ENCODE measurements around the gene GPR68.

GPR68 gene

DNA sequence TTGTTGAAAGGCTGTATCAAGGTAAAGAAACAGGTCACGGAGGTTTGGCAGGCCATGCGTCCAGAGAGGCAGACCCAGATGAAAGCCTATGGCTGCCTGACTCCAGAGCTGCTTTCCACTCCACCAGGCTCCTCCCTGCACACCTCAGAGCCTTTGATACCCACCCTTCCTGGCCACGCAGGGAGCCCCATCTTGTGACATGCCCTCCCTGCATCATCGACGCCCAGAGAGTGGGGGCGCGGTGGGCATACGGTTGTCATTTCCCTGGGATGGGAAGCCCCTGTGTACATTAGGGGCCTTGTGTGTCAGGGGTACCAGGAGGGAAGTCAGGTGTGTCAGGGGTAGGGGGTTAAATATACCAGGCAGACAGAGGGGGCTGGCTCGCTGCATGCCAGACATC is 30.3 kb upstream of the GPR68 start:
- no peak for TF ChIP-seq RAD21 (IDR thresholded peaks at IDR 0.05; ENCODE audit: low read depth)
- no peak for TF ChIP-seq CEBPB (IDR thresholded peaks at IDR 0.05)
- TF ChIP-seq EP300 (IDR thresholded peaks at IDR 0.05; ENCODE audit: borderline replicate concordance): no peak
- TF ChIP-seq EGR1 (IDR thresholded peaks at IDR 0.05): no peak

DNA sequence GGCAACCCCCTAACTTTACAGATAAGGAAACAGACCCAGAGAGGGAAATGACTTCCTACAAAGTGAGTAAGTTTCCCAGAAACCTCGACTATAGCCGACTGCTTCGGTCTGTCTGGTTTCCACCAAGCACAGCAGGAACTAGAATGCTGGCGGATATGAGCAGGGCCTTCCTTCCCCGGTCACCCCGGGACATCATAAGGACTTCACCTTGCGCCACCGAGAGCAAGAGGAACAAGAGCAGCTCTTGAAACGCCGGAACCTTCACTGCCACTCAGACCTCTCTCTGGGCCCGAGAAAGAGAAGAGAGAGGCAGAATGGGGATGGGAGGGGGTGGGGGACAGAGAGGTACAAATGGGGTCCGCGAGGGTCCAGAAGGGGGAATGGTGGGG is 29.4 kb upstream of the GPR68 start:
- TF ChIP-seq EGR1 (IDR thresholded peaks at IDR 0.05) (no peak), TAF1 (IDR thresholded peaks at IDR 0.05; ENCODE audit: low read depth) (no peak), RAD21 (IDR thresholded peaks at IDR 0.05; ENCODE audit: low read depth) (no peak), YY1 (IDR thresholded peaks at IDR 0.05; ENCODE audit: low read depth) (no peak), NFIC (IDR thresholded peaks at IDR 0.05) (no peak), FOXM1 (IDR thresholded peaks at IDR 0.05; ENCODE audit: borderline replicate concordance, low read depth) (no peak), EP300 (IDR thresholded peaks at IDR 0.05; ENCODE audit: borderline replicate concordance) (no peak), CEBPB (IDR thresholded peaks at IDR 0.05) (no peak), TEAD4 (IDR thresholded peaks at IDR 0.05) (no peak), TCF12 (IDR thresholded peaks at IDR 0.05; ENCODE audit: low read depth) (no peak), ZBTB7A (IDR thresholded peaks at IDR 0.05; ENCODE audit: low read depth) (no peak), CREB1 (IDR thresholded peaks at IDR 0.05; ENCODE audit: low read depth) (no peak)
- TF ChIP-seq, protein P1, sequence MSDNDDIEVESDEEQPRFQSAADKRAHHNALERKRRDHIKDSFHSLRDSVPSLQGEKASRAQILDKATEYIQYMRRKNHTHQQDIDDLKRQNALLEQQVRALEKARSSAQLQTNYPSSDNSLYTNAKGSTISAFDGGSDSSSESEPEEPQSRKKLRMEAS (IDR thresholded peaks at IDR 0.05): no peak
- TF ChIP-seq, protein P2, sequence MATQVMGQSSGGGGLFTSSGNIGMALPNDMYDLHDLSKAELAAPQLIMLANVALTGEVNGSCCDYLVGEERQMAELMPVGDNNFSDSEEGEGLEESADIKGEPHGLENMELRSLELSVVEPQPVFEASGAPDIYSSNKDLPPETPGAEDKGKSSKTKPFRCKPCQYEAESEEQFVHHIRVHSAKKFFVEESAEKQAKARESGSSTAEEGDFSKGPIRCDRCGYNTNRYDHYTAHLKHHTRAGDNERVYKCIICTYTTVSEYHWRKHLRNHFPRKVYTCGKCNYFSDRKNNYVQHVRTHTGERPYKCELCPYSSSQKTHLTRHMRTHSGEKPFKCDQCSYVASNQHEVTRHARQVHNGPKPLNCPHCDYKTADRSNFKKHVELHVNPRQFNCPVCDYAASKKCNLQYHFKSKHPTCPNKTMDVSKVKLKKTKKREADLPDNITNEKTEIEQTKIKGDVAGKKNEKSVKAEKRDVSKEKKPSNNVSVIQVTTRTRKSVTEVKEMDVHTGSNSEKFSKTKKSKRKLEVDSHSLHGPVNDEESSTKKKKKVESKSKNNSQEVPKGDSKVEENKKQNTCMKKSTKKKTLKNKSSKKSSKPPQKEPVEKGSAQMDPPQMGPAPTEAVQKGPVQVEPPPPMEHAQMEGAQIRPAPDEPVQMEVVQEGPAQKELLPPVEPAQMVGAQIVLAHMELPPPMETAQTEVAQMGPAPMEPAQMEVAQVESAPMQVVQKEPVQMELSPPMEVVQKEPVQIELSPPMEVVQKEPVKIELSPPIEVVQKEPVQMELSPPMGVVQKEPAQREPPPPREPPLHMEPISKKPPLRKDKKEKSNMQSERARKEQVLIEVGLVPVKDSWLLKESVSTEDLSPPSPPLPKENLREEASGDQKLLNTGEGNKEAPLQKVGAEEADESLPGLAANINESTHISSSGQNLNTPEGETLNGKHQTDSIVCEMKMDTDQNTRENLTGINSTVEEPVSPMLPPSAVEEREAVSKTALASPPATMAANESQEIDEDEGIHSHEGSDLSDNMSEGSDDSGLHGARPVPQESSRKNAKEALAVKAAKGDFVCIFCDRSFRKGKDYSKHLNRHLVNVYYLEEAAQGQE (IDR thresholded peaks at IDR 0.05; ENCODE audit: low read depth): no peak
- TF ChIP-seq, protein P3, sequence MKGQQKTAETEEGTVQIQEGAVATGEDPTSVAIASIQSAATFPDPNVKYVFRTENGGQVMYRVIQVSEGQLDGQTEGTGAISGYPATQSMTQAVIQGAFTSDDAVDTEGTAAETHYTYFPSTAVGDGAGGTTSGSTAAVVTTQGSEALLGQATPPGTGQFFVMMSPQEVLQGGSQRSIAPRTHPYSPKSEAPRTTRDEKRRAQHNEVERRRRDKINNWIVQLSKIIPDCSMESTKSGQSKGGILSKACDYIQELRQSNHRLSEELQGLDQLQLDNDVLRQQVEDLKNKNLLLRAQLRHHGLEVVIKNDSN (IDR thresholded peaks at IDR 0.05): no peak

DNA sequence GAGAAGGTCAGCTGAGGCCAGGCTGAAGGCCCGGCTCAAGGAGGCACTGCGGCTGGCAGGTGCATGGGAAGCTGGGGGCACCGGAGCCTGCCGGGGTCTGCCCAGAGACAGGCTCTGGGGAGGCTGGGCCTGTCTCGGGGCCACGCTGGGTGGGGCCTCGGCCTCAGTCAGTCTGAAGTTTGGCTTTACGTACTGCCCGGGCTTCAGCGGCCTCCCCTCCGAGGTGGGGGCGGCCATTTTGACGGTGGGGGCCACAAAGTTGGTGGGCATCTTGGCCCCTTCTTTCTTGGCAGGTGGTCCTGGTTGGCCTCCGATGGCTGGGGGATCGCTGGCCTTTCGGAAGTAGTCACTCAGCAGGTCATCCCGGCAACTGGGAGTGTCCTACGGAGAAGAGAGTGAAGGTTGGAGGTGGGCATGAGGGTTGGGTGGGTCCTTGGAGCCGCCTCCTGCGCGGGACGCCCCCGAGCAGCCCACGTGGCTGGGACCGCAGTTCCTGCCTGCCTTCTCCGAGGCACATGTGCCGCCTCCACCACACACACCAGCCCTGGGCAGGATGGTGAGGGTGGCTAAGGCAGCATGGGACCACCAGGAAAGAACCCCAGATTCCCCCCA is 28.9 kb upstream of the GPR68 start:
- no peak for TF ChIP-seq YY1 (IDR thresholded peaks at IDR 0.05; ENCODE audit: low read depth)
- no peak for TF ChIP-seq CREB1 (IDR thresholded peaks at IDR 0.05; ENCODE audit: low read depth)
- no peak for TF ChIP-seq TCF12 (IDR thresholded peaks at IDR 0.05; ENCODE audit: low read depth)
- TF ChIP-seq, protein P1 (IDR thresholded peaks at IDR 0.05): no peak
- TF ChIP-seq, protein P2 (IDR thresholded peaks at IDR 0.05; ENCODE audit: low read depth): no peak
- TF ChIP-seq TAF1 (IDR thresholded peaks at IDR 0.05; ENCODE audit: low read depth): no peak
- no peak for TF ChIP-seq EGR1 (IDR thresholded peaks at IDR 0.05)
- TF ChIP-seq, protein P3 (IDR thresholded peaks at IDR 0.05): no peak
- TF ChIP-seq EP300 (IDR thresholded peaks at IDR 0.05; ENCODE audit: borderline replicate concordance): no peak
- no peak for TF ChIP-seq FOXM1 (IDR thresholded peaks at IDR 0.05; ENCODE audit: borderline replicate concordance, low read depth)
- TF ChIP-seq NFIC (IDR thresholded peaks at IDR 0.05): no peak
- TF ChIP-seq TEAD4 (IDR thresholded peaks at IDR 0.05): no peak
- TF ChIP-seq CEBPB (IDR thresholded peaks at IDR 0.05): no peak

DNA sequence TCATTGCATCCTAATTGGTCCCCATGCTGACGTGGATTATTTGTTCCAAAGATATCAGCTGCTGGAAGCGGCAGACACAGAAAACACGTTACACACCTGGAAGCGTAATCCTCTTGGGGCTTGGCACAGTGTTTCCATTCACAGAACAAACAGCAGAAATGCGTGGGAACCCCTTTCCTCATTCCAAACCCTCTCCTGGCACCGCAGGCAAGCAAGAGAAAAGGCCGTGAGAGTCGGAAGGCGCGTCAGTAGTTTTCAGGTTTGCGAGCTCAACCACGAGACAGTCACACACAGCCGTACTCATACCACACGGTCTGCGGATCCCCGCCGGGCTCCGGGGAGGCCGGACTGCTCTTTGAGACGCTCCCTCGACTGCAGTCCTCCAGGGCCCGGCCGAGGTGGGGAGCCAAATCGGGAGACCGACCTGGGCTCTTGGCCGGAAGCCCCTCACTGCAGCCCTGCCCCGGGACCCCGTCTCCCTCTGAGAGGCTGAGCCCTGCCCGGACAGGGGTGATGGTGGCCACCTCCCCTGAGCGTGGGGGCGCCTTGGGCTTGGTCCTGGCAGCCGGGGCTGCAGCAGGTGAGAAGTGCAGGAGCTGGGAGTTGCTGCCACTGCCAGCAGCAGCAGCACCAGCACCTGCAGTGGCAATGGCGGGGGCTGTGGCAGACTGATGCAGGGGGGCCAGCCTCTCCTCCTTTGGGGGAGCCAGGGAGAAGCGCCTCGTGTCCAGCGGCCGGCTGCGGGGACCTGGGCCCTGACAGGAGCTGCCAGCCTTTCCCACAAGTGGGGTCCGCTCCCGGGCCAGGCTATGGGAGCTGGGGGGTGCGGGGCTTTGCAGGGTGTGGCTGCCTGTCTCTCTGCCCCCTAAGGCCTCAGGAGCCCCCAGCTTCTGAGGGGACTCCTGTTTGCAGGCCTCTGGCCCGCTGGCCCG is 28.1 kb upstream of the GPR68 start:
- no peak for TF ChIP-seq TEAD4 (IDR thresholded peaks at IDR 0.05)
- TF ChIP-seq NFIC (IDR thresholded peaks at IDR 0.05): no peak
- no peak for TF ChIP-seq FOXM1 (IDR thresholded peaks at IDR 0.05; ENCODE audit: borderline replicate concordance, low read depth)
- no peak for TF ChIP-seq EGR1 (IDR thresholded peaks at IDR 0.05)
- TF ChIP-seq, protein P2 (IDR thresholded peaks at IDR 0.05; ENCODE audit: low read depth): no peak

Measured in Ishikawa (cell line).